Measurements from ENCODE around the gene GSG1. TPM values are rescaled to one million over a fixed set of nuclear protein-coding genes. Genes with fewer than 3 reads are reported as not detected.

The GSG1 gene
- total RNA-seq, 1 experiment from 2014 or later = not detected

GRCh38 chr12:13105781-13106180 lies 2.3 kb upstream of the GSG1 start:
- ChIA-PET CTCF (no interaction called here), POLR2A (no interaction called here), RAD21 (ENCODE audit: low non-redundant PET in 1 of 2, low total read pairs in 2 of 2, uncharacterized antibody in 2 of 2, unreplicated experiment in 2 of 2) (no interaction called here)
- H3K36me3 ChIP-seq (ENCODE audit: control insufficient read depth in 1 of 2, insufficient read depth in 2 of 2, low read length in 2 of 2) = no peaks in the 10 kb centered on the region
- H3K4me2 ChIP-seq (ENCODE audit: low read length) = no peak overlapping the region
- H3K27me3 ChIP-seq (ENCODE audit: insufficient read depth, low read length) = no peaks in the 10 kb centered on the region
- 0 out of 4 replicates have a peak, but pooled peaks cover 0 to 11% of the 10 kb centered on the region in 2 experiments for H3K9me3 ChIP-seq (ENCODE audit: control insufficient read depth in 1 of 2, insufficient read depth in 1 of 2, low read depth in 1 of 2, low read length in 2 of 2)
- H2AFZ ChIP-seq (ENCODE audit: low read depth, low read length, poor library complexity, severe bottlenecking) = no peak overlapping the region
- no peak for ATAC-seq
- H4K20me1 ChIP-seq (ENCODE audit: insufficient read depth) = no peaks in the 10 kb centered on the region
- no TSS peak for BruUV-seq (replicated peaks)
- H3K79me2 ChIP-seq (ENCODE audit: insufficient read depth, low read length) = no peaks in the 10 kb centered on the region
- H3K9me2 ChIP-seq (ENCODE audit: insufficient read depth) = no peaks in the 10 kb centered on the region
- H3K9ac ChIP-seq (ENCODE audit: low read length) = no peak overlapping the region
- no peak for DNase-seq (ENCODE audit: low read depth, low spot score)
- intact Hi-C loops (cut with micrococcal nuclease) = no loop called here
- no peak overlapping the region for H3K4me3 ChIP-seq (replicated peaks in 1 of 2; ENCODE audit: low read depth in 1 of 2, low read length in 2 of 2)
- TF ChIP-seq EZH2 (IDR thresholded peaks at IDR 0.05) (no peak), RAD21 (IDR thresholded peaks at IDR 0.05; ENCODE audit: low read depth) (no peak), FOSL1 (IDR thresholded peaks at IDR 0.05; ENCODE audit: low read depth) (no peak), POLR2A (IDR thresholded peaks at IDR 0.05; ENCODE audit: borderline replicate concordance, extremely low read depth, insufficient read depth, insufficient read length) (no peak)
- H3K4me1 ChIP-seq (ENCODE audit: control insufficient read depth in 1 of 2, insufficient read depth in 2 of 2, low read length in 2 of 2) = peaks cover 12 to 29% of the 10 kb centered on the region in 2 experiments
- no peak overlapping the region for H3K27ac ChIP-seq (ENCODE audit: low read depth, low read length)

- no peaks in the 10 kb centered on the region for H3K79me2 ChIP-seq (ENCODE audit: insufficient read depth, low read length)
- H4K20me1 ChIP-seq (ENCODE audit: insufficient read depth) = no peaks in the 10 kb centered on the region
- no peak overlapping the region for H3K27ac ChIP-seq (ENCODE audit: low read depth, low read length)
- no TSS peak for BruUV-seq (replicated peaks)
- H2AFZ ChIP-seq (ENCODE audit: low read depth, low read length, poor library complexity, severe bottlenecking) = no peak overlapping the region
- no peaks in the 10 kb centered on the region for H3K27me3 ChIP-seq (ENCODE audit: insufficient read depth, low read length)
- no peaks in the 10 kb centered on the region for H3K9me2 ChIP-seq (ENCODE audit: insufficient read depth)
- DNase-seq (ENCODE audit: low read depth, low spot score) (no peak), ATAC-seq (no peak)
- no peak overlapping the region for H3K4me2 ChIP-seq (ENCODE audit: low read length)
- no peaks in the 10 kb centered on the region for H3K36me3 ChIP-seq (ENCODE audit: control insufficient read depth in 1 of 2, insufficient read depth in 2 of 2, low read length in 2 of 2)
- RAD21 ChIA-PET (ENCODE audit: low non-redundant PET in 1 of 2, low total read pairs in 2 of 2, uncharacterized antibody in 2 of 2, unreplicated experiment in 2 of 2) = no interaction called here
- no peak overlapping the region for H3K9ac ChIP-seq (ENCODE audit: low read length)
- H3K4me1 ChIP-seq (ENCODE audit: control insufficient read depth in 1 of 2, insufficient read depth in 2 of 2, low read length in 2 of 2) = peaks cover 26 to 42% of the 10 kb centered on the region in 2 experiments
- CTCF ChIA-PET = no interaction called here
- TF ChIP-seq EZH2 (IDR thresholded peaks at IDR 0.05) (no peak), RAD21 (IDR thresholded peaks at IDR 0.05; ENCODE audit: low read depth) (no peak), ZBTB33 (IDR thresholded peaks at IDR 0.05; ENCODE audit: extremely low read depth, insufficient replicate concordance, low read length) (no peak), EZH2phosphoT487 (IDR thresholded peaks at IDR 0.05; ENCODE audit: borderline replicate concordance) (no peak)
- intact Hi-C loops (cut with micrococcal nuclease) = no loop called here
- POLR2A ChIA-PET = no interaction called here
- no peak overlapping the region for H3K4me3 ChIP-seq (replicated peaks in 1 of 2; ENCODE audit: low read depth in 1 of 2, low read length in 2 of 2)
- H3K9me3 ChIP-seq (ENCODE audit: control insufficient read depth in 1 of 2, insufficient read depth in 1 of 2, low read depth in 1 of 2, low read length in 2 of 2) = 0 out of 4 replicates have a peak, but pooled peaks cover 0 to 11% of the 10 kb centered on the region in 2 experiments
Measured at GRCh38 chr12:13104409-13104808, 942 bp upstream of the GSG1 start.
